Effector memory CD4-positive, alpha-beta T cell (primary cell): ENCODE results near the gene LRRC3B.

ENCODE experiments used
- DNase-seq, 3 donors: peaks; one replicate each; pipeline ENCODE4 v3.0.0-alpha.2; 2020
- H3K27ac ChIP-seq: 2 replicates; pipeline ENCODE4 v1.7.0; 2013; ENCODE audit warnings: mild to moderate bottlenecking, low read length, moderate library complexity; ENCODE audit not compliant: insufficient read depth, poor library complexity, severe bottlenecking
- H3K27me3 ChIP-seq: replicated peaks from 2 replicates; pipeline ENCODE4 v1.7.0; 2013; ENCODE audit warnings: mild to moderate bottlenecking, low read length; ENCODE audit not compliant: insufficient read depth, control insufficient read depth, poor library complexity, severe bottlenecking
- H3K36me3 ChIP-seq: 2 replicates; pipeline ENCODE4 v1.7.0; 2013; ENCODE audit warnings: mild to moderate bottlenecking, low read length, moderate library complexity; ENCODE audit not compliant: control insufficient read depth, insufficient read depth
- H3K4me1 ChIP-seq: 2 replicates; pipeline ENCODE4 v1.7.0; 2013; ENCODE audit warnings: low read length, mild to moderate bottlenecking; ENCODE audit not compliant: control insufficient read depth, insufficient read depth, poor library complexity, severe bottlenecking
- H3K4me3 ChIP-seq: 2 replicates; pipeline ENCODE4 v1.7.0; 2013; ENCODE audit warnings: low read length, low read depth, mild to moderate bottlenecking; ENCODE audit not compliant: insufficient read depth, poor library complexity, severe bottlenecking
- H3K9me3 ChIP-seq: 2 replicates; pipeline ENCODE4 v1.7.0; 2013; ENCODE audit warnings: mild to moderate bottlenecking, low read length, moderate library complexity; ENCODE audit not compliant: control insufficient read depth

LRRC3B gene

GRCh38 chr3:26721047-26721446, 98.5 kb downstream of the LRRC3B start:
- no peak overlapping the region for H3K4me3 ChIP-seq
- H3K9me3 ChIP-seq = no peaks in the 10 kb centered on the region
- no peak for DNase-seq
- no peaks in the 10 kb centered on the region for H3K36me3 ChIP-seq
- H3K27me3 ChIP-seq = no peaks in the 10 kb centered on the region
- no peak overlapping the region for H3K27ac ChIP-seq
- H3K4me1 ChIP-seq = no peaks in the 10 kb centered on the region

- Histone ChIP-seq H3K4me1 (no peaks in the 10 kb centered on the region), H3K27me3 (no peaks in the 10 kb centered on the region), H3K36me3 (no peaks in the 10 kb centered on the region), H3K4me3 (no peak overlapping the region), H3K27ac (no peak overlapping the region), H3K9me3 (no peaks in the 10 kb centered on the region)
- no peak for DNase-seq
Measured at GRCh38 chr3:26731843-26732242, 109.3 kb downstream of the LRRC3B start.

GRCh38 chr3:26750263-26750662, 127.7 kb downstream of the LRRC3B start:
- Histone ChIP-seq H3K9me3 (no peaks in the 10 kb centered on the region), H3K4me3 (no peak overlapping the region)

GRCh38 chr3:26752466-26752865, 129.9 kb downstream of the LRRC3B start:
- H3K36me3 ChIP-seq = no peaks in the 10 kb centered on the region
- DNase-seq = no peak
- no peaks in the 10 kb centered on the region for H3K4me1 ChIP-seq
- H3K4me3 ChIP-seq = no peak overlapping the region
- no peaks in the 10 kb centered on the region for H3K9me3 ChIP-seq
- no peak overlapping the region for H3K27ac ChIP-seq
- no peaks in the 10 kb centered on the region for H3K27me3 ChIP-seq

More at GRCh38 chr3:26750263-26750662, 127.7 kb downstream of the LRRC3B start:
- H3K27me3 ChIP-seq = no peaks in the 10 kb centered on the region
- H3K27ac ChIP-seq = no peak overlapping the region
- H3K36me3 ChIP-seq = no peaks in the 10 kb centered on the region
- no peak for DNase-seq
- H3K4me1 ChIP-seq = no peaks in the 10 kb centered on the region

- Histone ChIP-seq H3K27me3 (no peaks in the 10 kb centered on the region), H3K4me1 (no peaks in the 10 kb centered on the region), H3K27ac (no peak overlapping the region), H3K4me3 (no peak overlapping the region), H3K36me3 (no peaks in the 10 kb centered on the region), H3K9me3 (no peaks in the 10 kb centered on the region)
- DNase-seq = no peak
Measured at GRCh38 chr3:26753095-26753494, 130.5 kb downstream of the LRRC3B start.

- no peak overlapping the region for H3K4me3 ChIP-seq
Measured at GRCh38 chr3:26757978-26758377, 135.4 kb downstream of the LRRC3B start.

More at GRCh38 chr3:26757978-26758377, 135.4 kb downstream of the LRRC3B start:
- no peak for DNase-seq
- Histone ChIP-seq H3K4me1 (no peaks in the 10 kb centered on the region), H3K9me3 (no peaks in the 10 kb centered on the region), H3K27me3 (no peaks in the 10 kb centered on the region), H3K36me3 (no peaks in the 10 kb centered on the region), H3K27ac (no peak overlapping the region)
